ENCODE results near the gene ESR1. TPM values are rescaled to one million over a fixed set of nuclear protein-coding genes. Genes with fewer than 3 reads are reported as not detected.

ESR1 gene
- total RNA-seq, result 10.9 and 17.5 TPM in 2 replicates

GRCh38 chr6:151807513-151808370, at the start of gene ESR1:
Gene ESR1 (plus strand): TSS chr6:151807682. CDS start chr6:151807913, 231 bp downstream.
- Mint-ChIP-seq H3K36me3 (ENCODE audit: low read depth) (no peaks in the 10 kb centered on the region), H3K4me1 (peaks cover 17% of the 10 kb centered on the region), H3K27ac (no peak within 1 kb of the TSS), H3K27me3 (peaks cover 33% of the 10 kb centered on the region), H3K4me3 (peak within 1 kb of the TSS; percentile 84), H3K9me3 (no peaks in the 10 kb centered on the region)
- DNase-seq (peak; percentile 32), ATAC-seq (ENCODE audit: low read depth) (peak; percentile 79)
- ChIA-PET CTCF (interaction anchor here (0.8 to 3.4 kb wide), 4 partner anchors 15 to 117 kb away, joined by 3 to 12 read pairs (median 4); no protein-coding TSS in a partner anchor), POLR2A (interaction anchor here (0.5 to 0.9 kb wide), 3 partner anchors 12 to 326 kb away, joined by 3 read pairs; no protein-coding TSS in a partner anchor)
- intact Hi-C loops (cut with micrococcal nuclease), result loop anchor here (2.0 to 10.0 kb wide), 4 partner anchors 43 to 217 kb away; no protein-coding TSS in a partner anchor
- TF ChIP-seq CTCF (IDR thresholded peaks at IDR 0.05), result no peak

GRCh38 chr6:151760486-151760885, 47.0 kb upstream of the ESR1 start:
- H3K4me3 Mint-ChIP-seq, result no peak overlapping the region
- CTCF ChIA-PET, result interaction anchor here (1.6 kb wide), 1 partner anchor 70 kb away, joined by 6 read pairs; no protein-coding TSS in a partner anchor
- H3K27me3 Mint-ChIP-seq, result no peaks in the 10 kb centered on the region
- H3K9me3 Mint-ChIP-seq, result no peaks in the 10 kb centered on the region
- POLR2A ChIA-PET, result no interaction called here
- ATAC-seq (ENCODE audit: low read depth) (no peak), DNase-seq (no peak)
- H3K27ac Mint-ChIP-seq, result peak overlapping the region; percentile 46
- intact Hi-C loops (cut with micrococcal nuclease), result loop anchor here (5.0 to 10.0 kb wide), 3 partner anchors 62 to 574 kb away; partner anchors contain the start of gene RMND1
- H3K36me3 Mint-ChIP-seq (ENCODE audit: low read depth), result no peaks in the 10 kb centered on the region
- no peak for TF ChIP-seq CTCF (IDR thresholded peaks at IDR 0.05)
- H3K4me1 Mint-ChIP-seq, result peaks cover 46% of the 10 kb centered on the region

DNA sequence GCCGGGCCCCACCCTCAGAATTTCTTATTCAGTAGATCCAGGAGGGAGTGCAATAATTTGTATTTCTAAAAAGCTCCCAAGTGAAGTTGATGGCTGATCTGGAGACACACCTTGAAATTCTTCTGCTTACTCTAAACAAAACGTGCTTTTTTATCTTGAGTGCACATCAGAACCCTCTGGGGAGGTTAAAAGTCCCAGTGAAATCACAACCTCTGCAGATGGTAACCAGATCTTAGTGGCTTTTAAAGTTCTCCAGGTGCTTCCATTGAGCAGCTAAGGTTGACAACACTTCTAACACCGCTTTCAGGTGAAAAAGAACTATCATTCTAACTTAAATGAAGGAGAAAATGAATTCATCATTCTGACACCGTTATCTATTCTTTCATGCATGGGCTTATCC, 45.6 kb upstream of the ESR1 start:
- H3K27ac Mint-ChIP-seq, result peak overlapping the region; percentile 61
- no peaks in the 10 kb centered on the region for H3K9me3 Mint-ChIP-seq
- H3K36me3 Mint-ChIP-seq (ENCODE audit: low read depth), result no peaks in the 10 kb centered on the region
- DNase-seq (no peak), ATAC-seq (ENCODE audit: low read depth) (peak; percentile 20)
- peaks cover 47% of the 10 kb centered on the region for H3K4me1 Mint-ChIP-seq
- H3K4me3 Mint-ChIP-seq, result no peak overlapping the region
- no peak for TF ChIP-seq CTCF (IDR thresholded peaks at IDR 0.05)
- POLR2A ChIA-PET, result interaction anchor here (0.9 to 2.1 kb wide), 2 partner anchors 60 to 71 kb away, joined by 3 to 9 read pairs; no protein-coding TSS in a partner anchor
- no peaks in the 10 kb centered on the region for H3K27me3 Mint-ChIP-seq
- CTCF ChIA-PET, result interaction anchor here (0.8 to 2.8 kb wide), 4 partner anchors 71 to 506 kb away, joined by 3 to 22 read pairs (median 6); no protein-coding TSS in a partner anchor
- intact Hi-C loops (cut with micrococcal nuclease), result loop anchor here (5.0 to 10.0 kb wide), 3 partner anchors 60 to 573 kb away; partner anchors contain the start of gene RMND1

- POLR2A ChIA-PET, result interaction anchor here (0.9 to 2.1 kb wide), 2 partner anchors 61 to 72 kb away, joined by 3 to 9 read pairs; no protein-coding TSS in a partner anchor
- no peak overlapping the region for H3K27ac Mint-ChIP-seq
- intact Hi-C loops (cut with micrococcal nuclease), result loop anchor here (5.0 to 10.0 kb wide), 3 partner anchors 59 to 572 kb away; partner anchors contain the start of gene RMND1
- no peak overlapping the region for H3K4me3 Mint-ChIP-seq
- DNase-seq (no peak), ATAC-seq (ENCODE audit: low read depth) (no peak)
- H3K9me3 Mint-ChIP-seq, result no peaks in the 10 kb centered on the region
- CTCF ChIA-PET, result interaction anchor here (0.8 to 2.8 kb wide), 4 partner anchors 72 to 505 kb away, joined by 3 to 22 read pairs (median 6); no protein-coding TSS in a partner anchor
- no peaks in the 10 kb centered on the region for H3K27me3 Mint-ChIP-seq
- no peaks in the 10 kb centered on the region for H3K36me3 Mint-ChIP-seq (ENCODE audit: low read depth)
- H3K4me1 Mint-ChIP-seq, result peaks cover 38% of the 10 kb centered on the region
- no peak for TF ChIP-seq CTCF (IDR thresholded peaks at IDR 0.05)
Measured at GRCh38 chr6:151762817-151763216, 44.7 kb upstream of the ESR1 start.
